CD4-positive, alpha-beta T cell (primary cell): ENCODE data around the gene ZNF142. TPM values are rescaled to one million over a fixed set of nuclear protein-coding genes. Genes with fewer than 3 reads are reported as not detected.

ENCODE experiments used
- ATAC-seq: fragments of 200-7000 bp; cut with Tn5 transposase; one replicate; pipeline ENCODE4 v1.10.0; 2022; ENCODE audit warnings: mild to moderate bottlenecking; ENCODE audit not compliant: poor library complexity
- CTCF ChIA-PET: fragments of 350-600 bp; sonication (Branson Sonifier 250); formaldehyde crosslinking; loops from one replicate; lab custom pipeline; 2021; ENCODE audit warnings: antibody characterized with exemption, inconsistent platforms; lab: Charles Lee
- POLR2A ChIA-PET: fragments of 350-600 bp; sonication (Branson Sonifier 250); formaldehyde crosslinking; loops from one replicate; lab custom pipeline; 2021; ENCODE audit warnings: antibody characterized with exemption, inconsistent platforms; lab: Charles Lee
- DNase-seq, 14 experiments: peaks; one replicate each; pipeline ENCODE4 v3.0.0-alpha.2; 2013 to 2020; ENCODE audit warnings: mixed read lengths in 2 of 14
- H3K27ac ChIP-seq, 2 donors: one replicate each; pipeline versions ENCODE4 v1.5.1 to v1.7.0; 2013; ENCODE audit warnings: low read length in 2 of 2, low read depth in 1 of 2, mild to moderate bottlenecking in 1 of 2
- H3K27me3 ChIP-seq, 2 experiments: 1 replicate in 1 of 2; 2 replicates in 1 of 2; pipeline versions ENCODE4 v1.6.1 to v1.7.0; 2013; ENCODE audit warnings: low read length in 2 of 2, control low read depth in 1 of 2, mild to moderate bottlenecking in 1 of 2, moderate library complexity in 1 of 2; ENCODE audit not compliant: insufficient read depth in 2 of 2, control insufficient read depth in 1 of 2
- H3K36me3 ChIP-seq: one replicate; pipeline ENCODE4 v1.6.1; 2013; ENCODE audit warnings: low read length, control low read depth; ENCODE audit not compliant: insufficient read depth
- H3K4me1 ChIP-seq: one replicate; pipeline ENCODE4 v1.6.1; 2013; ENCODE audit warnings: low read length, control low read depth; ENCODE audit not compliant: insufficient read depth
- H3K4me3 ChIP-seq: one replicate; pipeline ENCODE4 v1.5.1; 2013; ENCODE audit warnings: mild to moderate bottlenecking, low read length, moderate library complexity
- H3K9me3 ChIP-seq, 2 experiments: 1 replicate in 1 of 2; 2 replicates in 1 of 2; pipeline versions ENCODE4 v1.6.1 to v1.7.0; 2013; ENCODE audit warnings: low read length in 2 of 2, mild to moderate bottlenecking in 2 of 2, control low read depth in 1 of 2, moderate library complexity in 1 of 2; ENCODE audit not compliant: control insufficient read depth in 1 of 2, insufficient read depth in 1 of 2
- H3K27ac Mint-ChIP-seq: one replicate; pipeline ENCODE4 v1.8.0; 2020; ENCODE audit warnings: mixed read lengths
- H3K27me3 Mint-ChIP-seq: one replicate; pipeline ENCODE4 v1.8.0; 2021; ENCODE audit warnings: mixed read lengths
- H3K36me3 Mint-ChIP-seq: one replicate; pipeline ENCODE4 v1.8.0; 2021; ENCODE audit warnings: low read depth, mixed read lengths
- H3K4me1 Mint-ChIP-seq: one replicate; pipeline ENCODE4 v1.8.0; 2021; ENCODE audit warnings: low read depth, mixed read lengths
- H3K4me3 Mint-ChIP-seq: one replicate; pipeline ENCODE4 v1.8.0; 2020; ENCODE audit warnings: mild to moderate bottlenecking, mixed read lengths
- H3K9me3 Mint-ChIP-seq: one replicate; pipeline ENCODE4 v1.8.0; 2020; ENCODE audit warnings: mixed read lengths
- CTCF ChIP-seq: fragments of 200-600 bp; IDR thresholded peaks from one replicate; pipeline ENCODE4 v1.8.0; 2022; ENCODE audit warnings: antibody characterized with exemption, mild to moderate bottlenecking
- intact Hi-C, 2 experiments: fragments of 100-400 bp; cut with DNase I in 1 of 2; cut with micrococcal nuclease in 1 of 2; formaldehyde crosslinking; loops; one replicate each; pipeline versions ENCODE4 v1.15.1 to v1.9.0; 2023 to 2025; cut with DNase I, micrococcal nuclease
- total RNA-seq, 174 experiments: library from RNA in 2 of 174; stranded (reverse) in 2 of 174; gene quantifications; one replicate each; pipeline ENCODE4 v1.2.3 and lab custom pipeline; 2021 to 2026

The ZNF142 gene
- total RNA-seq, 2 experiments from 2014 or later = 40.3 to 44.2 TPM

GRCh38 chr2:218622606-218623365, 36.6 kb downstream of the ZNF142 start:
- no peak overlapping the region for H3K27ac ChIP-seq
- no peak overlapping the region for H3K4me3 Mint-ChIP-seq
- no peaks in the 10 kb centered on the region for H3K27me3 Mint-ChIP-seq
- no peak for TF ChIP-seq CTCF
- H3K27me3 ChIP-seq = no peaks in the 10 kb centered on the region
- ChIA-PET CTCF (no interaction called here), POLR2A (no interaction called here)
- H3K4me1 ChIP-seq = no peaks in the 10 kb centered on the region
- no peaks in the 10 kb centered on the region for H3K36me3 ChIP-seq
- ATAC-seq = no peak
- DNase-seq = no peak
- H3K36me3 Mint-ChIP-seq = no peaks in the 10 kb centered on the region
- H3K4me1 Mint-ChIP-seq = peaks cover 5% of the 10 kb centered on the region
- H3K4me3 ChIP-seq = no peak overlapping the region
- intact Hi-C loops = no loop called here
- H3K9me3 Mint-ChIP-seq = no peaks in the 10 kb centered on the region
- no peaks in the 10 kb centered on the region for H3K9me3 ChIP-seq
- H3K27ac Mint-ChIP-seq = no peak overlapping the region

GRCh38 chr2:218621007-218621406, 38.4 kb downstream of the ZNF142 start:
- H3K27ac Mint-ChIP-seq = no peak overlapping the region
- no peak for TF ChIP-seq CTCF
- ChIA-PET CTCF (no interaction called here), POLR2A (no interaction called here)
- H3K4me1 Mint-ChIP-seq = peaks cover 5% of the 10 kb centered on the region
- H3K36me3 Mint-ChIP-seq = no peaks in the 10 kb centered on the region
- no peaks in the 10 kb centered on the region for H3K27me3 Mint-ChIP-seq
- Histone ChIP-seq H3K27me3 (no peaks in the 10 kb centered on the region), H3K4me1 (no peaks in the 10 kb centered on the region), H3K4me3 (no peak overlapping the region), H3K9me3 (no peaks in the 10 kb centered on the region), H3K27ac (no peak overlapping the region), H3K36me3 (no peaks in the 10 kb centered on the region)
- no peak for DNase-seq
- H3K4me3 Mint-ChIP-seq = no peak overlapping the region
- ATAC-seq = no peak
- intact Hi-C loops = no loop called here
- H3K9me3 Mint-ChIP-seq = no peaks in the 10 kb centered on the region

GRCh38 chr2:218618102-218618860, 41.1 kb downstream of the ZNF142 start:
- Histone ChIP-seq H3K27me3 (no peaks in the 10 kb centered on the region), H3K27ac (no peak overlapping the region), H3K36me3 (no peaks in the 10 kb centered on the region), H3K9me3 (no peaks in the 10 kb centered on the region), H3K4me1 (no peaks in the 10 kb centered on the region), H3K4me3 (no peak overlapping the region)
- Mint-ChIP-seq H3K4me3 (no peak overlapping the region), H3K9me3 (no peaks in the 10 kb centered on the region), H3K36me3 (no peaks in the 10 kb centered on the region), H3K4me1 (peaks cover 4% of the 10 kb centered on the region), H3K27me3 (no peaks in the 10 kb centered on the region), H3K27ac (no peak overlapping the region)
- no peak for TF ChIP-seq CTCF
- ATAC-seq (no peak), DNase-seq (no peak)
- POLR2A ChIA-PET = interaction anchor here (1.2 kb wide), 1 partner anchor 10 kb away, joined by 3 read pairs; no protein-coding TSS in a partner anchor
- CTCF ChIA-PET = no interaction called here
- intact Hi-C loops = no loop called here
